GM04504 (cell line): ENCODE measurements around the gene FBXO45.
"Not testable (repeated sequence)": the region's sequence is repeated elsewhere in the genome, so short reads cannot be mapped to it uniquely, and the experiment has no call there.

Experiments used
- DNase-seq: peaks from one replicate; pipeline ENCODE4 v3.0.0-alpha.2; 2012; ENCODE audit warnings: low read depth

FBXO45 gene, protein sequence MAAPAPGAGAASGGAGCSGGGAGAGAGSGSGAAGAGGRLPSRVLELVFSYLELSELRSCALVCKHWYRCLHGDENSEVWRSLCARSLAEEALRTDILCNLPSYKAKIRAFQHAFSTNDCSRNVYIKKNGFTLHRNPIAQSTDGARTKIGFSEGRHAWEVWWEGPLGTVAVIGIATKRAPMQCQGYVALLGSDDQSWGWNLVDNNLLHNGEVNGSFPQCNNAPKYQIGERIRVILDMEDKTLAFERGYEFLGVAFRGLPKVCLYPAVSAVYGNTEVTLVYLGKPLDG

DNA sequence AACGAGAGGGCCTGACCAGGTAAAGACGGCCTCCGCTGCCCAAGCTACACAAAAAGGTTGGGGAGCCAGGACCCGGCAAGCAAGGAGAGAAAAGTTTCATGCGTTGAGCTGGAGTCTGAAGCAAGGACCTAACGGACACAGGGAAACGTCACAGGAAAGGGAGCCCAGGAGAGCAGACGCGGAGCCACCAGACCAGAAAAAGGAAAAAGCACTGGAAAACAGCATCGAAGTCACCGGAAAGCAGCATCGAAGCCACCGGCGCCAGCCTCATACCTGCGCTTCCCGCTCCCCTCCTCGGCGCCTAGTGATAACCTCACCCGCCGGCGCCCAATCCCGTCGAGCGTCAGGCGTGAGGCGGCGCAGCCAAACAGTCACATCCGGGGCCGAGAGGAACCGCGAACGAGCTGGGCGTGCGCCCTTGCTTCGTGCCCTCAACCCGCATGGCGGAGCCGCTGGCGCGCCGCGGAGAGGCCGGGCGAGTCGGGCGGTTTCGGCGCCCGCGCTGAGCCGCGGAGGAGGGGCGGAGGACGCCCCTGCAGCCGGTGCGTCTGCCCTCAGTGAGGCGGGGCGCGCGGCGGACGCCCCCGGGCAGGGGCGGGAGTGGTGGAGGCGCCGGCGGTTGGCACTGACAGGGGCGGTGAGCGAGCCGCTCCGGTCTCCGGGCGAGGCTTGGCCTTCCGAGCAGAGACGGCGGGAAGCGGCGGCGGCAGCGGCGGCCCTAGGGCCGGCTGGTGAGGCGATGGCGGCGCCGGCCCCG lies at the start of gene FBXO45, which contains the start of gene WDR53:
TSS of gene FBXO45 (plus strand) at position 415 of the 757 bp plus-strand sequence. CDS start at position 740, 325 bp downstream.
TSS of gene WDR53 (minus strand) at position 309 of the 757 bp plus-strand sequence. CDS start 7,079 bp downstream, outside the sequence.
- peak; percentile 85 for DNase-seq

DNA sequence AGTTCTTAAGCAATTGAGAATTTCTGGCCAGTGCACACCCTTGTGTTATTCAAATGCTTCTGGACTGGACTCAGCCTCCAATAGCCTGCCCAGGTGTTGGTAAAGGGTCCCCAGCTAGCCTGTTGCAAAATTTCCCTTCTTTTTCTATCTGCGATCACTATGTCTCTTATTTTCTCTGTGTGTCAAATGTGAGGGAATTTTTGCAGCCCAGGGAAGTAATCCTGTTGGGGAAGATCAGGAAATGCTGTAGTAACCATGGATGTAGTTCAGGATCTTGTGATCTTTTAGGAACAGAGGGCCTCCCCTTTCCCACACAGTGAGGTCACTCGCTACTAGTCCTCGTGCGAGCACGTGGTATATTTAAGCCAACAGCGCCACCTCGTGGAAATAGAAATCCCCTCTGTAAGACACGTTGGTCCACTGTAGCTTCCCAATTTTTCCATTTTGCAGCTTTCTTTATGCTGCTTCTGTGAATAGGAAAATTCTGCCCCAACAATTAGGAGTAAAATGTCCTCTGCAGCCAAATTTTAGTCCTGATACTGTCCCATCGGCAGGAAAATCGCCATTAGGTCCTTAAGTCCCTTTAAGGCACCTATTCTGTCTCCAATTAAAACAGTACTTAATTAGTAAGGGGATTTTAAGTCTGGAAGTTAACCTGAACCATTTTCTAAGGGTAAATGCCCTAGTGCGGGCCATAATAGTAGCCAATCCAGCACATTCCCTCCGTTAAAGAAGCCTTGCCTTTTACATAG lies 49.3 kb upstream of the FBXO45 start:
- DNase-seq = peak; percentile 50

DNA sequence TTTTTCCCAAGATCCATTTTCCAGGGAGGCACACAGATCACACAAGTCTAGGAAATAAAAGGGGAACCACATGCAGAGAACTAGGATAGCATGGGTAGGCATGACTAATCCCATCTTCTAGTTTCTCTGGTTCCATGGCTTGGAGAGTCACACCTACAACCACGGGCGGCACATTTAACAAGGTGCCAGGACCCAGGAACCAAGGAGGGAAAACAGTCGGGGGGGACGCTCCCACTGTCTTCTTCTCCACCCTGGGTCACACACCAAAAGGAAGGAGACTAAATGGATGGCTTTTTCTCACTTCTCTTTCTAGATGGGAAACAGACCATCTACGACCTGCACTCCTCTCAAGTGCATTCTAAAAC lies 48.8 kb upstream of the FBXO45 start:
- DNase-seq = no peak

DNA sequence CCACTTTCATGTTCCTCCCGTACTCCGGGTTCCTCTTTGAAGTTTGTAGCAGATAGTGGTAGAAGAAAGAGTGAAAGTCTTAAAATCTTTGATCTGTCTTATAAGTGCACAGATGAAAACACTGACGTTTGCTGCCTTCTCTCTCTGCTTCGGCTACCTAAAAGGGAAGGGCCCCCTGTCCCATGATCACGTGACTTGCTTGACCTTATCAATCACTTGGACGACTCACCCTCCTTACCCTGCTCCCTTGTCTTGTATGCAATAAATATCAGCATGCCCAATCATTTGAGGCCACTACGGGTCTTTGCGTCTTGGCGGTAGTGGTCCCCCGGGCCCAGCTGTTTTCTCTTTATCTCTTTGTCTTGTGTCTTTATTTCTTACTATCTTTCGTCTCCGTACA lies 47.2 kb upstream of the FBXO45 start:
- DNase-seq = not testable (repeated sequence)

DNA sequence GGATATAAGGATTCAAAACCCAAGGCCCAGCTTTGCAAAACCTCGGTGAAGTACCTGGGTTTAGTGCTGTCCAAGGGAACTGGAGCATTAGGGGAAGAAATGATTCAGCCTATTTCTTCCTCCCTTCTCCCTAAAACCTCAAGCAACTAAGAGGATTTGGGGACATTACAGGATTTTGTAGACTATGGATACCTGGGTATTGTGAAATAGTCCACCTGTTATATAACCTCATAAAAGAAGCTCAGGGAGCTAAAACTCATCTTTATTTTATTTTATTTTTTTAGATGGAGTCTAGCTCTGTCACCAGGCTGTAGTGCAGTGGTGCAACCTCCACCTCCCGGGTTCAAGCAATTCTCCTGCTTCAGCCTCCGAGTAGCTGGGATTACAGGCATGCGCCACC lies 44.6 kb upstream of the FBXO45 start:
- no peak for DNase-seq

DNA sequence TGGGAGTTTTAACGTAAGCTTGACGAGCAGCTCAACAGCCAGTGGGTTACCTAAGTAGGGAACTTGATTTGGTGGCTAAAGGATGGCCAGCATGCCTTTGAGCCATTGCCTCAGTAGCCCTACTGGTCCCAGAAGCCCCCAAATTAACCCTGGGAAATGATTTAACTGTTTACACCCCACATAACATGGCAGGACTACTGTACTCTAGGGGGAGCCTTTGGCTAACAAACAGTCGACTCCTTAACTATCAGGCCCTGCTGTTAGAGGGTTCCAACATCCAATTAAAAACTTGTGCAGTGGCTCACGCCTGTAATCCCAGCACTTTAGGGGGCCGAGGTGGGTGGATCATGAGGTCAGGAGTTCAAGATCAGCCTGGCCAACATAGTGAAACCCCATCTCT lies 43.9 kb upstream of the FBXO45 start:
- no peak for DNase-seq

DNA sequence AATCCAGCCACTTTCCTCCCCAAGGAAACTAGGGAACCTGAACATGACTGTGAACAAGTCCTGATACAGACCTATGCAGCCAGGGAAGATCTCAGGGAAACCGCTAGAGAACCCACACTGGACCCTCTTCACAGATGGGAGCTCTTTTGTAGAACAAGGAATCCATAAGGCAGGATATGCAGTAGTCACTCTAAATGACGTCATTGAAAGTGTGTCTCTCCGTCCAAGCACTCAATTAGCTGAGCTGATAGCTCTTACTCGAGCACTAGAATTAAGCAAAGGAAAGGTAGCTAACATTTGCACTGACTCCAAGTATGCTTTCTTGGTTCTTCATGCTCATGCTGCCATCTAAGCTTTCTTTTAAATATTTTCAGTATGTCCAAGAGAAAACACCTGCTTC lies 43.3 kb upstream of the FBXO45 start:
- DNase-seq = no peak

DNA sequence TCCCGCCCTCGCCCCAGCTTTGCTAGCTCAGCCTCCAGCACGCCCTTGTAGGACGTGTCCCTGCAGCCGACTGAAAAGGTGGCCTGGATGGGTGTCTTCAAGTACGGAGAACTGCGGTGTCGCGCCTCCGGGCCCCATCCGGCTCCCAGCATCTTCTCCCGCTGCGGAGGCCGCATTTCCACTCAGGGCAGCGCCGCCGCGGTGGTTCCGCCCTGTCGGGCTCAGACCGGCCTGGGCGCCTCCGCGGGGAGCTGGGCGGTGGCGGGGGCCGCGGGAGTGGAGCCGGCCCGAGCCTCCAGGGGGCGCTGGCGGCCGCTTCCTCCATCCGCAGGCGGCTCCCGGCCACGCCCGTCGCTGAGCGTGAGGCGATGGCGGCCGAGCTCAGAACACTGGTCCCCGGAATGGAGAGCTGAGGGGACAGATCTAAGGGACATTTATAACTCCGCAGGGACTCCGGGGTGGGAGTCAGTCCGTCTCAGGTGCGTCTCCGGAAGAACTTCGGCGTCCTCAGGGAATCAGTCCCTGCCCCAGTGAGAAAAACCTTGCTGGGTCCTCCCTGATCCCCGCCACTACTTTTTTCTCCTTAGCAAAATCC lies 39.7 kb upstream of the FBXO45 start:
- DNase-seq = peak; percentile 34

DNA sequence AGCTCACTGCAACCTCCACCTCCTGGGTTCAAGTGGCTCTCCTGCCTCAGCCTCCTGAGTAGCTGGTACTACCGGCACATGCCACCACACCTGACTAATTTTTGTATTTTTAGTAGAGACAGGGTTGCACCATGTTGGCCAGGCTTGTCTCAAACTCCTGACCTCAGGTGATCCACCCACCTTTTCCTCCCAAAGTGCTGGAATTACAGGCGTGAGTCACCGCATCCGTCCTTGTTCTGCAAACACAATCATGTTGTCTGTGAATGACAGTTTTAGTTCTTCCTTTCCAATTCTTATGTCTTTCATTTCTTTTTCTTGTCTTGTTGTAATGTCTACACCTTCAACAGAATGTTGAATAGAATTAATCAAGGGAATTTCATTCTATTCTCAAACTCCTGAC lies 37.0 kb upstream of the FBXO45 start:
- no peak for DNase-seq

DNA sequence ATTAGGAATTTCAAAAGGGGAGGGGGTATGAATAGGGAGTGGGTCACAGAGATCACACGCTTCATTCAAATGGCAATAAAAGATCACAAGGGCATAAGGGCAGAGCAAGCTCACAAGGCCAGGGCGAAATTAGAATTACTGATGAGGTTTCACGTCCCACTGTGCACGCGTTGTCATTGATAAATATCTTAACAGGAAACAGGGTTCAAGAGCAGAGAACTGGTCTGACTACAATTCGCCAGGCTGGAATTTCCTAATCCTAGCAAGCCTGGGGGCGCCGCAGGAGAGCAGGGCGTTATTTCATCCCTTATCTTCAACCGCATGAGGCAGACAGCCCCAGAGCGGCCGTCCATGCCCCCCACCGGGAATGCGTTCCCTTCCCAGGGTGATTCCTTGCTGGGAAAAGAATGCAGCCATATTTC lies 35.2 kb upstream of the FBXO45 start:
- no peak for DNase-seq

DNA sequence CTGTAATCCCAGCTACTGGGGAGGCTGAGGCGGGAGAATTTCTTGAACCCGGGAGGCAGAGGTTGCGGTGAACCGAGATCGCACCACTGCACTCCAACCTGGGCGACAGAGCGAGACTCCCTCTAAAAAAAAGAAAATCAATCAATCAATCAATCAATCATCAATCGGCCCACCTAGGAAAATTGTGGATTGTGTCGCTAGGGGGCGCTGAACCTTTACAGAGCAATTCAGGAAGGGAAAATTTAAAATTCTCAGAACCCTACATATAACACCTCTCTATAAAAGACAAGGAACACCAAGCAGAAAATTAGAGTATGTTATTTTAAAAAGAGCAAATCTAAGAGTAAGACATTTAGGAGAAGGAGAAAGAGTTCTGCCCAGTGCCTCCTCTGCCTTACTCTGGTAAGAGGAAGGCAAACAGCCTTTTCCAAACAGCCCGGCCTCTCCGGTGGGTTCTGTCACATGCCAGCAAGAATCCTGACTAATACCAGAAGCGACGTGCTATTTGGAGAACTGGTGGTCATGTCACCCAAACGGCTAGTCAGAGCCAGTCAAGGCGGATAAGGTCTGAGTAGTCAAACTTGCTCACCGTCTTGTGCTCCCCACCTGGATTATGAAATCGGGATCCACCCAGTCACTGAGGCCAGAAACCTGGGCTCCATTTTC lies 31.0 kb upstream of the FBXO45 start:
- no peak for DNase-seq

DNA sequence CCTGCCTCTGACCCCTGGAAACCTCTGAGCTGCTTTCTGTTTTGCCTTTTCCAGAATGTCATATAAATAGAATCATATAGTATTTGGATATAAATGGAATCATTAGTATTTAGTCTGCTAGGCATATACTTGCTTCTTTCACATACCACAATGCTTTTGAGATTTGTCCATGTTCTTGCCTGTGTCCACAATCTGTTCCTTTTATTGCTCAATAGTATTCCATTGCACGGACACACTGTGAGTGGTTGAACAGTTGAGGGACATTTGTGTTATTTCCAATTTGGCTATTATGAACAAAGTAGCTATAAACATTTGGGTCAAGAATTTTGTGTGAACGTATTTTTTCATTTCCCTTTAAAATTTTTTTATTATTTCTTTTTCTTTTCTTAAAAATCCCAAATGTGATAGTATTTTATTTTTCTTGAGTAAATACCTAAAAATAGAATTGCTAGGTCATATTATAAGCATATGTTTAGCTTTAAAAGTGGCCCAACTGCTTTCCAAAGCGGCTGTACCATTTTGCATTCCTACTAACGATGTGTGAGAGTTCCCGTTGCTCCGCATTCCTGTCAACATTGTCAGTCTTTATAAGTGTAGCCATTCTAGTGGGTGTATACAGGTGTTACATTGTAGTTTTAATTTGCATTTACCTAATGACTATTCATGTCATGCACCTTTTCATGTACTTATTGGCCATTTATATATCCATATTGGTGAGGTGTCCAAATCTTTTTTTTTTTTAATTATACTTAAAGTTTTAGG lies 26.6 kb upstream of the FBXO45 start:
- no peak for DNase-seq

DNA sequence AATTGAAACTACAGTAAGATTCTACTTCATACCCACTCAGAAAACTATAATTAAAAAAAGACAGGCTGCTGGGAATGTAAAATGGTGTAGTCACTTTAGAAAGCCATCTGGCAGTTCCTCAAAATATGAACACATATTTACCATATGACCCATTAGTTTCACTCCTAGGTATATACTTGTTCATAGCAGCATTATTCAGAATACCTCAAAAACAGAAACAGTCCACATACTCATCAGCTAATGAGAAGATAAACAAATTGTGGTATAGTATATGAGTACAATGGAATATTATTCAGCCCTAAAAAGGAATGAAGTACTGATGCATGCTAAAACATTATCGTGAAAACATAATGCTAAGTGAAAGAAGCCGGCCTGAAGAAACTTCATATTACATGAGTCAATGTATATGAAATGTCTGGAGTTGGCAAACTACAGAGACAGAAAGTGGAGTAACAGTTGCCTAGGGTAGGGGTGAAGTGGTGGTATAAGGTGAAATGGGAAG lies 23.9 kb upstream of the FBXO45 start:
- DNase-seq = no peak

DNA sequence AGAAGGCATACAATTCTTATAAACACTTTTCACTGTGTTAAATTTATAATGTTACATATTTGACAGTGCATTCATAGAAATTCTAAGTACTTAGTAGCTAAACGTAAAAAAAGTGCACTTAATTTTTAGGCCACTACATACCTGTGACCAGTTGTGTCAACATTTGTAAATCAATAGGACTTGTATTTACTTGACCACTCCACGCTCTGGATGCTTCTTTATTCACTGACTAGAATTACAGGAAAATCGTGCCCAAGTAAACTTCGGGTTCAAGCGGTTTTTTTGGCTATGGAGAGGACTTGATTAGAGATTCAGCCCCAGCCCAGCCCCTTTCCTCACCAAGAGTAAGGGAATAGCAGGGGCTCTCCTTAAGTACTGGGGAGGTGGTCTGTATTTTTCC lies 21.9 kb upstream of the FBXO45 start:
- DNase-seq = no peak

DNA sequence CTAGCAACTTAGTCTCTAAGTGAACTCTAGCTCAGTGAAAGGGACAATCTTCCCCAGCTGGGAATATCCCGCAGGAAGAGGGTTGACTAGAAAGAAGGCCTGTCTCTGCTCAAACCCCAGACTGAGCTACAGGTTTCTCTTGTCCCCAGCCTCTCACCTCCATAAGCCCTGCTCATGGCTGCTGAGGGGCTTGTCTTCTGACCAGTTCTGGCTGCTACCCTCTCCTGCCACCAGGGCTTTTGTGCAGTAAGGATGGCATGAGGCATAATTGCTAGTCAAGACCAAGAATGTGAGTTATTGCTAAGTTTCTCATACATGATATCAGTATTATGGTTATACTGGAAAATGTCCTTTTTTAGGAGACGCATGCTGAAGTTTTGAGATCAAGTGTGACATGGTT lies 21.4 kb upstream of the FBXO45 start:
- no peak for DNase-seq

DNA sequence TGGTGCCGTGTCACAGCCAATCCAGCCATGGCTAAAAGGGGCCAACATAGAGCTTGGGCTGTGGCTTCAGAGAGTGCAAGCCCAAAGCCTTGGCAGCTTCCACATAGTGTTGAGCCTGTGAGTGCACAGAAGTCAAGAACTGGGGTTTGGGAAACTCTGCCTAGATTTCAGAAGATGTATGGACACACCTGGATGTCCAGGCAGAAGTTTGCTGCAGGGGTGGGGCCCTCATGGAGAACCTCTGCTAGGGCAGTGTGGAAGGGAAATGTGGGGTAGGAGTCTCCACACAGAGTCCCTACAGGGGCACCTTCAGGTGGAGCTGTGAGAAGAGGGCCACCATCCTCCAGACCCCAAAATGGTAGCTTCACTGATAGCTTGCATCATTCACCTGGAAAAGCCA lies 19.1 kb upstream of the FBXO45 start:
- DNase-seq = not testable (repeated sequence)

DNA sequence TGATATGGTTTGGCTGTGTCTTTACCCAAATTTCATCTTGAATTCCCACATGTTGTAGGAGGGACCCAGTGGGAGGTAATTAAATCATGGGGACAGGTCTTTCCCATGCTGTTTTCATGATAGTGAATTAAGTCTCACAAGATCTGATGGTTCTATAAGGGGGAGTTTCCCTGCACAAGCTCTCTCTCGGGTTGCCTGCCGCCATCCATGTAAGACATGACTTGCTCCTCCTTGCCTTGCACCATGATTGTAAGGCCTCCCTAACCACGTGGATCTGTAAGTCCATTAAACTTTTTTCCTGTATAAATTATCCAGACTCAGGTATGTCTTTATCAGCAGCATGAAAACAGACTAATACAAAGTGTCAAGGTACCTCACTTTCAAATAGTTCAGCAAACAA lies 18.3 kb upstream of the FBXO45 start:
- not testable (repeated sequence) for DNase-seq

DNA sequence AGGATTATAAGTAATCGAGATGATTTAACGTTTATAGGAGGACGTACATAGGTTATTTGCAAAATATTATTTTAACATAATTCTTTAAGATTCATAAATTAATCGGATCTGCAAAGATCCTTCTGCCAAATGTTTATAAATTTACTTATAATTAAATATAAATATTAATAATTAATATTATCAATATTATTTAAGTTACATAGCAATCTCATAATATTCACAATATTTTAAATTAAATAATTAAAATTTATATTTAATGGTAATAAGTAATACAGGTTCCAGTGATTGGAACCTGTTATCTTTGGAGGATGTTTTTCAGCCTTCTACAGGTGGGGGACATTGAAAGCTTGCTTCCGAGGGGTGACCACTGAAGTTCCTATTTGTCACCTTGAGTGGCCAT lies 16.2 kb upstream of the FBXO45 start:
- no peak for DNase-seq

DNA sequence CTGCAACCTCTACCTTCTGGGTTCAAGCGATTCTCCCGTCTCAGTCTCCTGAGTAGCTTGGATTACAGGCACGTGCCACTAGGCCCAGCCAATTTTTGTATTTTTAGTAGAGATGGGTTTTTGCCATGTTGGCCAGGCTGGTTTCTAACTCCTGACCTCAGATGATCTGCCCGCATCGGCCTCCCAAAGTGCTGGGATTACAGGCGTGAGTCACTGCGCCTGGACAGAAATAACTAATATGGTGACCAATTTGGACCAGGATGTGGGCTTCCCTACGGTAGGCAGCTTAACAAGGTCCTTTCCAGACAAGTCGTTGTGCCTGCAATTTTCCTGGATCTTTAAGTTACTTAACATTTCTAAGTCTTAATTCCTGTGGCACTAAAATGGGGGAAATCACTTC lies 14.9 kb upstream of the FBXO45 start:
- DNase-seq = no peak

DNA sequence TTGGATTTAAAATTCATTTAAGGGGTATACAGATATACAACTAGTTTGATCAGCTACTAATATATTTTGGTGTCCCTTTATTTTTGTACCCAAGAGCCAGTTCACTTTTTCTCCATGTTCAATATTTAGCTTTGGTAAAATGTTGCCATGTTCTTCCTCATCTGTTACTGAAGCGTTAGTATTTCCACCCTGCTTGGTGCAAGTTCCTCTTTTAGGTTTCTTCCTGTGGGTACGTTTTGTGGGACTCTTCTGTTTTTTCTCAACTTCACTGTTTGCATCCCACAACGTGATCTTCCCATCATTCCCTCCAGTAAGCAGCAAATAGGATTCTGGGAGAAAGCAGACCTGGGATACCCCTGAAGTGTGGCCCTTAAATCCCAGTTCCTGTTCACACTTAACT lies 14.3 kb upstream of the FBXO45 start:
- no peak for DNase-seq

DNA sequence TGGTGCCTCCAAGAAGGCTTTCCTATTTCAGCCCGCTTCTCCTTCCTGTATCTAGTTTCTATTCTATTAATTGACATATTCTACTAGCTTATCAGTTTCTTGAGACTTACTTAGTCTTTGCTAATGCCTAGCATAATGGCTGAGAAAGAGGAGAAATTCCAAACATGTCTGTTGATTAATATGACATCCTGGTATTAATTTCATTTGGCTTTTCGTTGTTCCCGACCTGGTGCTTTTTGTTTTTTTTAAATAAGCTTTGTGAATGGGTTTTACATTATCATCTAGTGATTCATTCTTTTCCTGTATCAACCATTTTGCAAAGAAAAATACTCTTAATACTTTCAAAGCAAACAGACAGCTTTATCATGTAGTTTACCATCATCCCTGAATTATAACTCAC lies 13.2 kb upstream of the FBXO45 start:
- no peak for DNase-seq
